ENCODE results near the gene VDAC2.
A peak's percentile ranks its signal among the peaks of the same experiment; 100 is the strongest.
"Not testable (repeated sequence)": the region's sequence is repeated elsewhere in the genome, so short reads cannot be mapped to it uniquely, and the experiment has no call there.

The VDAC2 gene

GRCh38 chr10:75210282-75211006 is at the start of gene VDAC2:
Gene VDAC2 (plus strand): TSS chr10:75210796. CDS start chr10:75211159, 363 bp downstream.
- peak; percentile 66 for DNase-seq (ENCODE audit: low read depth)

- no peak for DNase-seq (ENCODE audit: low read depth)
Measured at GRCh38 chr10:75165684-75166622, 44.6 kb upstream of the VDAC2 start.

DNA sequence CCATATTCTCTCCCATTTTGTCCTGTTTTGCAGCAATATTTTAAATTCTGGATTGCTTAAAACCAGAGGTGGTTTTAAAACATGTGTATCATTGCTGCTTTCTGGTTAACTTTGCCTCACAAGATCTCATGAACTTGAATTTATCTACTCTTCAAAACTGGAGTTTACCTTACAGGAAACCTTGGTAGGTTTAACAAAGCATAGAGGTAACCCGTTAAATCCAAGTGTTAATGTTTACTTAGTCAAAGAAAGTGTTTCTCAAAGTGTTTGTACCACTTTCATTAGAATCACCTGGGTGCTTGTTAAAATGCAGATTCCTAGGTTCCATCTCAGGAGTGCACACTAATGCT is 44.0 kb upstream of the VDAC2 start:
- no peak for DNase-seq (ENCODE audit: low read depth)

DNA sequence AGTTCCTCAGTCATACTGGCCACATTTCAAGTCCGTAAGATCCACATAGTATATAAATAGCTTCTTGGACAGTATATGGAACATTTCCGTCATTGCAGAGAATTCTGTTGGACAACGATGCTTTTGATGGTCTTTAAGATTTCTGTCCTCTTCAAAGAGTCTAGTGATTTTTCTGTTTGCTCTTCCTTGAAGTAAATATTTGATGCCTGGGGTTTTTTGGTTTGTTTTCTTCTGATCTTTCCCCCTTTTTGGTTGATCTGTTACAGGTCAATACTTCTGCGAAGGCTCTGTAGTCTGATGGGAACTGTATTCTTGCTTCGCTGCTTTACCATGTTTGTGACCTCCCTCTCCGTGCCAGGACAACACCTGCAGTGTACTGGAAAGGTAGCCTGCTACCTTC is 42.3 kb upstream of the VDAC2 start:
- DNase-seq (ENCODE audit: low read depth): no peak

GRCh38 chr10:75170215-75170614 is 40.4 kb upstream of the VDAC2 start:
- DNase-seq (ENCODE audit: low read depth): no peak

DNA sequence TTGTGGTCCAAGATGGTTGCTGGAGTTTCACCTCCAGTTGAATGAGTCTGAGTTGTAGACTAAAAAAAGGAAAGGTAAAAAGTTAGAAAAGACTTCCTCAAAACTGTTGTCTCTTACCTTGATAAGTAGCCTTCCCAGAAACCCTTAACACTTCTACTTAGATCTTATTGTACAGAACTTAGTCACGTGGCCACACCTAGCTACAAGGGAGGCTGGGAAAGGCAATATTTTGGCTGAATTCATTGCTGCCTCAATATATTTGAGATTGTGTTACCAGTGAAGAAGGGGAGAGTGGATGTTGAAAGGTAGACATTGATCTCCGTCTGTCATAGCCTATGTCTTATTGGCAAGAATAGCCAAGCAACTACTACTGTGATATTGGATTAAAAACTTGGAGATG is 35.5 kb upstream of the VDAC2 start:
- no peak for DNase-seq (ENCODE audit: low read depth)

- no peak for DNase-seq (ENCODE audit: low read depth)
Measured at GRCh38 chr10:75176046-75176445, 34.5 kb upstream of the VDAC2 start.

GRCh38 chr10:75176736-75177135 is 33.9 kb upstream of the VDAC2 start:
- DNase-seq (ENCODE audit: low read depth): no peak

GRCh38 chr10:75179657-75180177 is 30.9 kb upstream of the VDAC2 start:
- no peak for DNase-seq (ENCODE audit: low read depth)

DNA sequence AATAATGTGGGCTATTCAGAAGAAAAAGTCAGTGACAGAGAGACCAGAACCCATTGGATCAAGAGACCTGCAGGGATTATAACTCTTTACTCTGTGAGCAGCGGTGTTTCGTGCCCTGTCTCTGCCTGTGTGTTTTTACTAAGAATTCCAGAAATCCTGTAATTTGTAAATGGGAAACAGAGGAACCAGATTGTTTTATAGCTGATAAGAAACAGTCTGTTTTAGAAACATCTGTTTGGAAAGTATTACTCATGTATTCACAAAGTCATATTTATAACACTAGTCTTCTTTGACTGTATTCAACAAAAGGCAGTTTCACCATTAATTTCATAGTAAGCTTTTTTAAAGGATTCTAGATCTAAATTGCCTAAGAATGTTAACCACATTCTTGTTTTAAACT is 30.0 kb upstream of the VDAC2 start:
- no peak for DNase-seq (ENCODE audit: low read depth)

GRCh38 chr10:75181073-75181472 is 29.5 kb upstream of the VDAC2 start:
- DNase-seq (ENCODE audit: low read depth): no peak

- no peak for DNase-seq (ENCODE audit: low read depth)
Measured at GRCh38 chr10:75186310-75186709, 24.3 kb upstream of the VDAC2 start.

DNA sequence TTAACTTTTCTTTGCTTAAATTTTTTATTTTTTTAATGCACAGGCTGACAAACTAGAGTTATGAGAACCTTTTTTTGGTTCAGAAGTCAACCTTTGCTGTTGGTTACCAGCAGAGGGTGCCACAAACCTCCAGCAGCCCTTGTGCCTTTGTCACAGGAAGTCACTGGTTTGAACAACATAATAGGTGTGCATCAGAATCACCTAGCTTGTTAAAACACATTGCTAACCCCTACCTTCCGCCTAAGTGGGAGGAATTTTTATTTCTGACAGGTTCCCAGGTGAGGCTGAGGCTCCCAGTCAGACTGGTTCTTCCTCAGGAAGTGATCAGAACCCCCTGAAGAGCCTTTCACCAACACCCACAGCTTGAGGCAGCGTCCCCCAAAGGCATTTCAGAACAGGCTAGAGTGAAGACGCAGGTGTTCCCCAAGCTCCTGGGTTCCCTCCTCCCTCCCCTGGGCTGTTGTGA is 22.6 kb upstream of the VDAC2 start:
- DNase-seq (ENCODE audit: low read depth): no peak

DNA sequence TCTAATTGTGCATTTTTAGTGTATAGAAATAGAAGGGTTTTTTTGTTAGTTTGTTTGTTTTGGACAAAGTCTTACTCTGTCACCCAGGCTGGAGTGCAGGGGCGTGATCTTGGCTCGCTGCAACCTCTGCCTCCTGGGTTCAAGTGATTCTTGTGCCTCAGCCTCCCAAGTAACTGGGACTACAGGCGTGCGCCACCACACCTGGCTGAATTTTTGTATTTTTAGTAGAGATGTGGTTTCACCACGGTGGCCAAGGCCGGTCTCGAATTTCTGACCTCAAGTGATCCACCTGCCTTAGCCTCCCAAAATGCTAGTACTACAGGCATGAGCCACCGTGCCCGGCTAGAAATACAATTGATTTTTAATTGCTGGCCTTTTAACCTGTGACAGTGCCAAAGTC is 22.1 kb upstream of the VDAC2 start:
- not testable (repeated sequence) for DNase-seq (ENCODE audit: low read depth)

- DNase-seq (ENCODE audit: low read depth): no peak
Measured at GRCh38 chr10:75189266-75190096, 21.1 kb upstream of the VDAC2 start.

DNA sequence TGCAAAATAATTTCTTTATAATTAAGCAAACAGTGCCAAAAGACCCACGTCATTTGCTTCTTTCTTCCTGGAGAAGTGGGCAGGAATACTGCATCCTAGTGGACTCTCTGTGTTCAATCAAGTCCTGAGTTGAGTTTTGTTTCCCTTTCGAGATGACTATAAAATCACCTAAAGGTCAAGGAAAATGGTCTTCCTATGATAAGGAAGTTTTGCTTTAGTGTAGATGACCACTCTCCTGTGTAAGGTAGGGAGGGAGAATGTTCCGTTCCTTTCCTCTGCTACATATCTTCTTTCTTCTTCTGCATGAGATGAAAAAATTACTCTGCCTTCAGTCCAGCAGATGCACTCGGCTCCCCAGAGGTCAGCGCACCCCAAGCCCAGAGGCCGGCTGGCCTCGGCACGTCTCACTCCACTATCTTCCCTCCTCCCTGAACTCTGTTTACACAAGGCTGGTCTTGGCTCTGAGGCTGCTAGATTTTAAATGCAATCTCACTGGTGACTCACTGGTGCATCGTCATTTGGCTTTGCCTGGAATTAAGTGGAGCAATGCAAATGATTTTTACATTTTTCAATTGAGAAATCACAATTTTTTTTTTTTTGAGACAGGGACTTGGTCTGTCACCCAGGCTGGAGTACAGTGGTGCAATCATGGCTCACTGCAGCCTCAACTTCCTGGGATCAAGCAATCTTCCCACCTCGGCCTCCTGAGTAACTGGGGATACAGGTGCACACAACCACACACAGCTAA is 18.6 kb upstream of the VDAC2 start:
- peak; percentile 89 for DNase-seq (ENCODE audit: low read depth)

DNA sequence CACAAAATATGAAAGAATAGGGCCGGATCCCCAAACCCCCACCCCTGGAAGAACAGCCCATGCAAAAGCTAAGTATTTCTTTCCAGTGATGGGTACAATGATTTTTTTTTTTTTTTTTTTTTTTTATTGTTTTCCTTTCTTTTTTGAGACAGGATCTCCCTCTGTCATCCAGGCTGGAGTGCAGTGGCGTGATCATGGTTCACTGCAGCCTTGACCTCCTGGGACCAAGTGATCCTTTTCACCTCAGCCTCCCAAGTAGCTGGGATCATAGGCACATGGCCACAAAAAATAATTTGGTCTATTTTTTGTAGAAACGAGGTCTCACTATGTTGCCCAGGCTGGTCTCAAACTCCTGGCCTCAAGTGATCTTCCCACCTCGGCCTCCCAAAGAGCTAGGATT is 16.0 kb upstream of the VDAC2 start:
- not testable (repeated sequence) for DNase-seq (ENCODE audit: low read depth)

- peak; percentile 69 for DNase-seq (ENCODE audit: low read depth)
Measured at GRCh38 chr10:75195035-75195763, 15.4 kb upstream of the VDAC2 start.

DNA sequence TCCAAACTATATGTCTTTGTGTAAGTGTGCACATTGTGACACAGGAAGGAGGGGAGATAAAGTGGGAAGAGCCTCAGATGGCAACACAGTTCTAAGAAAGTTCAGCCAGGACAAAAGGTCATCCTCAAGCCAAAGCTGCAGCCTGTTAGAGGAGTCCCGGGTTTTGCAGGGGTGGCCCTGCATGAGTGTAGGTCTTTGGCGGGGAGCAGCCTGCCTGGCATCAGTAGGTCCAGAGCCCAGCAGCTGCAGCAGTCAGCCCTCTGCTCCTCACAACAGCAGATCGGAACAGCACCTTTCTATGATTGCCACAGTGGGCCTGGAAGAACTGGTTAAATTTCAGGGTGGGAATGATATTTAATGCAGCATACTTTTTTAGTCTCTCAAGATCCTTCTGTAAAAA is 13.5 kb upstream of the VDAC2 start:
- no peak for DNase-seq (ENCODE audit: low read depth)

DNA sequence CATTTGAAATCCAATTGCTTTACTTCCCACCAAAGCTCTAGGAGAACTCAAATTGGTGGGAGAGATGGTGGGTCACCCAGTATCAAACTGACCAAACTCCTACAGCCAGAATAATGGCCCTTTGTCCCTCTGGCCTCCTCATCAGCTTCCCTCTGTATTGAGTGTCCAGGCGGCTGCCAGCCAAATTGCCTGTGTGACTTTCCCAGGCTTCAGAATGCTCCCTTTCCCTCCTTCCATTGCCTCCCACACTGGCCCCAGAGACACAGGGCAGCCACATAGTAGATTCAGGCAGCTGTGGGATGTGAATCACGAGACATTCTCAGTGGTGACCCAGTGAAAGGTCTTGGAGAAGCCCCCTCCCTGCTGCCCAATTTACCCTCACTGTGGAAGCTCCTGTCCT is 12.7 kb upstream of the VDAC2 start:
- DNase-seq (ENCODE audit: low read depth): no peak

DNA sequence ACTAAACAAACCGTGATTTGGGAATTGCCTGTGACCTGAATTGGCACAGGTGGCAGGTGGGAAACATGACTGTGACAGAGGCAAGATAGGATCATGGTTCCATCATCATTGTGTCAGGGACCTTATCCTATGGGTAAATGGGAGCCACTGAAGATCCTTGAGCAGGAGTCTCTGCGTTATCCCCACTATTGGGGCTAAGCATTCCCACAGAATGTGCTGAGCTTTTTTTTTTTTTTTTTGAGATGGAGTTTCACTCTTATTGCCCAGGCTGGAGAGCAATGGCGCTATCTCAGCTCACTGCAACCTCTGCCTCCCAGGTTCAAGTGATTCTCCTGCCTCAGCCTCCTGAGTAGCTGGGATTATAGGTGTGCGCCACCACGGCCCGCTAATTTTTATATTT is 10.6 kb upstream of the VDAC2 start:
- DNase-seq (ENCODE audit: low read depth): not testable (repeated sequence)

All from stromal cell of bone marrow (primary cell).